ENCODE data around the gene CTNNA1.

CTNNA1 gene

GRCh38 chr5:138875552-138875875 lies 122.3 kb downstream of the CTNNA1 start:
- Histone ChIP-seq H3K9me2 (replicated peaks; ENCODE audit: low read depth, low read length) (no peaks in the 10 kb centered on the region), H3K9me3 (ENCODE audit: insufficient read depth, low read depth, low read length) (no peaks in the 10 kb centered on the region), H3K36me3 (ENCODE audit: insufficient read depth, low read length) (no peaks in the 10 kb centered on the region), H3K4me1 (ENCODE audit: insufficient read depth, low read length, poor library complexity, severe bottlenecking) (peaks cover 15% of the 10 kb centered on the region), H3K79me2 (ENCODE audit: insufficient read depth, low read length) (no peaks in the 10 kb centered on the region), H3K4me3 (ENCODE audit: low read length, poor library complexity, severe bottlenecking) (no peak overlapping the region), H3K4me2 (ENCODE audit: low read depth, low read length, poor library complexity, severe bottlenecking) (no peak overlapping the region), H3K27me3 (ENCODE audit: insufficient read depth, low read length, poor library complexity, severe bottlenecking) (no peaks in the 10 kb centered on the region), H3F3A (ENCODE audit: low read depth) (no peaks in the 10 kb centered on the region), H3K9ac (ENCODE audit: low read depth, low read length, poor library complexity, severe bottlenecking) (no peak overlapping the region), H2AFZ (ENCODE audit: low read length) (no peak overlapping the region), H4K20me1 (ENCODE audit: insufficient read depth, low read length, poor library complexity, severe bottlenecking) (no peaks in the 10 kb centered on the region)
- TF ChIP-seq EZH2phosphoT487 (IDR thresholded peaks at IDR 0.05; ENCODE audit: borderline replicate concordance) (no peak), CTCF (conservative IDR thresholded peaks at IDR 0.05; ENCODE audit: low read length) (no peak)

- Histone ChIP-seq H3K27me3 (ENCODE audit: insufficient read depth, low read length, poor library complexity, severe bottlenecking) (no peaks in the 10 kb centered on the region), H3K4me2 (ENCODE audit: low read depth, low read length, poor library complexity, severe bottlenecking) (no peak overlapping the region), H2AFZ (ENCODE audit: low read length) (no peak overlapping the region), H3F3A (ENCODE audit: low read depth) (no peaks in the 10 kb centered on the region), H3K9me3 (ENCODE audit: insufficient read depth, low read depth, low read length) (no peaks in the 10 kb centered on the region), H3K4me1 (ENCODE audit: insufficient read depth, low read length, poor library complexity, severe bottlenecking) (peaks cover 15% of the 10 kb centered on the region), H3K9ac (ENCODE audit: low read depth, low read length, poor library complexity, severe bottlenecking) (no peak overlapping the region), H3K36me3 (ENCODE audit: insufficient read depth, low read length) (no peaks in the 10 kb centered on the region), H3K9me2 (replicated peaks; ENCODE audit: low read depth, low read length) (no peaks in the 10 kb centered on the region), H3K4me3 (ENCODE audit: low read length, poor library complexity, severe bottlenecking) (no peak overlapping the region), H3K79me2 (ENCODE audit: insufficient read depth, low read length) (no peaks in the 10 kb centered on the region), H4K20me1 (ENCODE audit: insufficient read depth, low read length, poor library complexity, severe bottlenecking) (no peaks in the 10 kb centered on the region)
- TF ChIP-seq EZH2phosphoT487 (IDR thresholded peaks at IDR 0.05; ENCODE audit: borderline replicate concordance): no peak
- no peak for TF ChIP-seq CTCF (conservative IDR thresholded peaks at IDR 0.05; ENCODE audit: low read length)
Measured at GRCh38 chr5:138875946-138876345, 122.7 kb downstream of the CTNNA1 start.

- Histone ChIP-seq H3K9me2 (replicated peaks; ENCODE audit: low read depth, low read length) (no peaks in the 10 kb centered on the region), H3K9ac (ENCODE audit: low read depth, low read length, poor library complexity, severe bottlenecking) (no peak overlapping the region), H2AFZ (ENCODE audit: low read length) (no peak overlapping the region), H3K27me3 (ENCODE audit: insufficient read depth, low read length, poor library complexity, severe bottlenecking) (no peaks in the 10 kb centered on the region), H3K36me3 (ENCODE audit: insufficient read depth, low read length) (no peaks in the 10 kb centered on the region), H3K4me1 (ENCODE audit: insufficient read depth, low read length, poor library complexity, severe bottlenecking) (peaks cover 7% of the 10 kb centered on the region), H4K20me1 (ENCODE audit: insufficient read depth, low read length, poor library complexity, severe bottlenecking) (no peaks in the 10 kb centered on the region), H3K79me2 (ENCODE audit: insufficient read depth, low read length) (no peaks in the 10 kb centered on the region), H3F3A (ENCODE audit: low read depth) (no peaks in the 10 kb centered on the region), H3K4me3 (ENCODE audit: low read length, poor library complexity, severe bottlenecking) (no peak overlapping the region), H3K9me3 (ENCODE audit: insufficient read depth, low read depth, low read length) (no peaks in the 10 kb centered on the region), H3K4me2 (ENCODE audit: low read depth, low read length, poor library complexity, severe bottlenecking) (no peak overlapping the region)
- no peak for TF ChIP-seq EZH2phosphoT487 (IDR thresholded peaks at IDR 0.05; ENCODE audit: borderline replicate concordance)
- no peak for TF ChIP-seq CTCF (conservative IDR thresholded peaks at IDR 0.05; ENCODE audit: low read length)
Measured at GRCh38 chr5:138876811-138877210, 123.6 kb downstream of the CTNNA1 start.
